ENCODE measurements around the gene LENG8. TPM values are rescaled to one million over a fixed set of nuclear protein-coding genes. Genes with fewer than 3 reads are reported as not detected.
A peak's percentile ranks its signal among the peaks of the same experiment; 100 is the strongest.

The LENG8 gene
- total and polyA plus RNA-seq, 2 of the 13 experiments (the other 11 are each of a cell fraction or from before 2014, with no cell fraction given) = 14.3 to 41.9 TPM

DNA sequence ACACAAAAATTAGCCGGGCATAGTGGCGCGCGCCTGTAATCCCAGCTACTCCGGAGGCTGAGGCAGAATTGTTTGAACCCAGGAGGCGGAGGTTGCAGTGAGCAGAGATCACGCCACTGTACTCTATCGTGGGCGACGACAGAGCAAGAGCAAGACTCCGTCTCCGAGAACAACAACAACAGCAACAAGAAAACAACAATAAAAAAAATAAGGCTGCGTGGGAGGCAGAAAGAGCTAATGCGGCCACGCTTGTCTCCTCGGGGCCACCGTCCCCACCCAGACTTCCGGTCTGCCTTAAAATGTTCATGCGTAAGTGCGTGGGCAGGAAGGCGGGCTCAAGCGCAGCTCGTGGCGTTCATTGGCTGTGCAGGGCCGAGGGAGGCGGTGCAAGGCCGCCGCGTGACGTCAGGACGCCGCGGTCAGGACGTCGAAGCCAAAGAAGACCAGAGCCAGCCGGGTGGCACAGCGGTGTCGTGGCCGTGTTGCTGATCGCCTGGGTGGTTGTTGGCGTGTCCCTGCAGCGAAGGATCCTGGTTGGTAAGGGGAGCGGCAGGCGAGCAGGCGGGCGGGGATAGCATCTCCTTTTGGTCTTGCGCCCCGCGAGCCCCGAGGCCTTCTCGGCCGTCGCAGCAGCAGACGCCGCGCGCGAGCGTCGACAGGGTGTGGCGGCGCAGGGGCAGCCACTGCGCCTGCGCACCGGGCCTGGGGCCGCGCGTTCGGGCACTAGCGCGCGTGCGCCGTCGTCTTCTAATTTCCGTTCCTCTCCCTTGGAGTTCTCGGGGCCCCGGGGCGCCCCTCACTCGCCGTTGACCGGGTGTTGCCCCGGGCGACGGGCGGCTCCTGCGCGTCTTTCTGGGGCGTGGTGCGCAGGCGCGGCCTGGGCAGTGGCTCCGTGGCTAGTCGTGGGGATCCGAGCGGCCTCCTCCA, at the start of gene LENG8 (continued):
- TF ChIP-seq, protein P1, sequence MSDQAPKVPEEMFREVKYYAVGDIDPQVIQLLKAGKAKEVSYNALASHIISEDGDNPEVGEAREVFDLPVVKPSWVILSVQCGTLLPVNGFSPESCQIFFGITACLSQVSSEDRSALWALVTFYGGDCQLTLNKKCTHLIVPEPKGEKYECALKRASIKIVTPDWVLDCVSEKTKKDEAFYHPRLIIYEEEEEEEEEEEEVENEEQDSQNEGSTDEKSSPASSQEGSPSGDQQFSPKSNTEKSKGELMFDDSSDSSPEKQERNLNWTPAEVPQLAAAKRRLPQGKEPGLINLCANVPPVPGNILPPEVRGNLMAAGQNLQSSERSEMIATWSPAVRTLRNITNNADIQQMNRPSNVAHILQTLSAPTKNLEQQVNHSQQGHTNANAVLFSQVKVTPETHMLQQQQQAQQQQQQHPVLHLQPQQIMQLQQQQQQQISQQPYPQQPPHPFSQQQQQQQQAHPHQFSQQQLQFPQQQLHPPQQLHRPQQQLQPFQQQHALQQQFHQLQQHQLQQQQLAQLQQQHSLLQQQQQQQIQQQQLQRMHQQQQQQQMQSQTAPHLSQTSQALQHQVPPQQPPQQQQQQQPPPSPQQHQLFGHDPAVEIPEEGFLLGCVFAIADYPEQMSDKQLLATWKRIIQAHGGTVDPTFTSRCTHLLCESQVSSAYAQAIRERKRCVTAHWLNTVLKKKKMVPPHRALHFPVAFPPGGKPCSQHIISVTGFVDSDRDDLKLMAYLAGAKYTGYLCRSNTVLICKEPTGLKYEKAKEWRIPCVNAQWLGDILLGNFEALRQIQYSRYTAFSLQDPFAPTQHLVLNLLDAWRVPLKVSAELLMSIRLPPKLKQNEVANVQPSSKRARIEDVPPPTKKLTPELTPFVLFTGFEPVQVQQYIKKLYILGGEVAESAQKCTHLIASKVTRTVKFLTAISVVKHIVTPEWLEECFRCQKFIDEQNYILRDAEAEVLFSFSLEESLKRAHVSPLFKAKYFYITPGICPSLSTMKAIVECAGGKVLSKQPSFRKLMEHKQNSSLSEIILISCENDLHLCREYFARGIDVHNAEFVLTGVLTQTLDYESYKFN (CRISPR knock-in tag; conservative IDR thresholded peaks at IDR 0.05) = 0 out of 2 replicates have a peak, but pooled peaks have one; percentile 39
- peak; percentile 66; the same call in 1 of the 2 replicates for TF ChIP-seq ZNF589 (CRISPR knock-in tag; conservative IDR thresholded peaks at IDR 0.05)
- peak; percentile 99 for TF ChIP-seq CREB1 (IDR thresholded peaks at IDR 0.05)
- TF ChIP-seq CREB1 (CRISPR knock-in tag; IDR thresholded peaks at IDR 0.05) = peak; percentile 94
- TF ChIP-seq ZSCAN21 (CRISPR knock-in tag; IDR thresholded peaks at IDR 0.05; ENCODE audit: borderline replicate concordance) = peak; percentile 87; the same call in 1 of the 2 replicates
- TF ChIP-seq ZNF850 (CRISPR knock-in tag; conservative IDR thresholded peaks at IDR 0.05) = no peak
- TF ChIP-seq SP1 (IDR thresholded peaks at IDR 0.05) = no peak
- TF ChIP-seq SP1 (CRISPR knock-in tag; IDR thresholded peaks at IDR 0.05) = peak; percentile 87
- TF ChIP-seq TEAD3 (CRISPR knock-in tag; optimal IDR thresholded peaks at IDR 0.05; ENCODE audit: borderline replicate concordance) = peak; percentile 65
- TF ChIP-seq ZNF225 (CRISPR knock-in tag; IDR thresholded peaks at IDR 0.05) = peak; percentile 94; the same call in 1 of the 2 replicates
- TF ChIP-seq, protein P2, sequence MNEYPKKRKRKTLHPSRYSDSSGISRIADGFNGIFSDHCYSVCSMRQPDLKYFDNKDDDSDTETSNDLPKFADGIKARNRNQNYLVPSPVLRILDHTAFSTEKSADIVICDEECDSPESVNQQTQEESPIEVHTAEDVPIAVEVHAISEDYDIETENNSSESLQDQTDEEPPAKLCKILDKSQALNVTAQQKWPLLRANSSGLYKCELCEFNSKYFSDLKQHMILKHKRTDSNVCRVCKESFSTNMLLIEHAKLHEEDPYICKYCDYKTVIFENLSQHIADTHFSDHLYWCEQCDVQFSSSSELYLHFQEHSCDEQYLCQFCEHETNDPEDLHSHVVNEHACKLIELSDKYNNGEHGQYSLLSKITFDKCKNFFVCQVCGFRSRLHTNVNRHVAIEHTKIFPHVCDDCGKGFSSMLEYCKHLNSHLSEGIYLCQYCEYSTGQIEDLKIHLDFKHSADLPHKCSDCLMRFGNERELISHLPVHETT (CRISPR knock-in tag; conservative IDR thresholded peaks at IDR 0.05) = 0 out of 2 replicates have a peak, but pooled peaks have one; percentile 68
- TF ChIP-seq, protein P3, sequence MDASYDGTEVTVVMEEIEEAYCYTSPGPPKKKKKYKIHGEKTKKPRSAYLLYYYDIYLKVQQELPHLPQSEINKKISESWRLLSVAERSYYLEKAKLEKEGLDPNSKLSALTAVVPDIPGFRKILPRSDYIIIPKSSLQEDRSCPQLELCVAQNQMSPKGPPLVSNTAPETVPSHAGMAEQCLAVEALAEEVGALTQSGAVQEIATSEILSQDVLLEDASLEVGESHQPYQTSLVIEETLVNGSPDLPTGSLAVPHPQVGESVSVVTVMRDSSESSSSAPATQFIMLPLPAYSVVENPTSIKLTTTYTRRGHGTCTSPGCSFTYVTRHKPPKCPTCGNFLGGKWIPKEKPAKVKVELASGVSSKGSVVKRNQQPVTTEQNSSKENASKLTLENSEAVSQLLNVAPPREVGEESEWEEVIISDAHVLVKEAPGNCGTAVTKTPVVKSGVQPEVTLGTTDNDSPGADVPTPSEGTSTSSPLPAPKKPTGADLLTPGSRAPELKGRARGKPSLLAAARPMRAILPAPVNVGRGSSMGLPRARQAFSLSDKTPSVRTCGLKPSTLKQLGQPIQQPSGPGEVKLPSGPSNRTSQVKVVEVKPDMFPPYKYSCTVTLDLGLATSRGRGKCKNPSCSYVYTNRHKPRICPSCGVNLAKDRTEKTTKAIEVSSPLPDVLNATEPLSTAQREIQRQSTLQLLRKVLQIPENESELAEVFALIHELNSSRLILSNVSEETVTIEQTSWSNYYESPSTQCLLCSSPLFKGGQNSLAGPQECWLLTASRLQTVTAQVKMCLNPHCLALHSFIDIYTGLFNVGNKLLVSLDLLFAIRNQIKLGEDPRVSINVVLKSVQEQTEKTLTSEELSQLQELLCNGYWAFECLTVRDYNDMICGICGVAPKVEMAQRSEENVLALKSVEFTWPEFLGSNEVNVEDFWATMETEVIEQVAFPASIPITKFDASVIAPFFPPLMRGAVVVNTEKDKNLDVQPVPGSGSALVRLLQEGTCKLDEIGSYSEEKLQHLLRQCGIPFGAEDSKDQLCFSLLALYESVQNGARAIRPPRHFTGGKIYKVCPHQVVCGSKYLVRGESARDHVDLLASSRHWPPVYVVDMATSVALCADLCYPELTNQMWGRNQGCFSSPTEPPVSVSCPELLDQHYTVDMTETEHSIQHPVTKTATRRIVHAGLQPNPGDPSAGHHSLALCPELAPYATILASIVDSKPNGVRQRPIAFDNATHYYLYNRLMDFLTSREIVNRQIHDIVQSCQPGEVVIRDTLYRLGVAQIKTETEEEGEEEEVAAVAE (CRISPR knock-in tag; IDR thresholded peaks at IDR 0.05; ENCODE audit: borderline replicate concordance) = peak; percentile 83; the same call in 1 of the 2 replicates
- TF ChIP-seq ZNF367 (CRISPR knock-in tag; IDR thresholded peaks at IDR 0.05; ENCODE audit: borderline replicate concordance) = 0 out of 2 replicates have a peak, but pooled peaks have one; percentile 28
- peak; percentile 90 for TF ChIP-seq YEATS2 (CRISPR knock-in tag; IDR thresholded peaks at IDR 0.05; ENCODE audit: borderline replicate concordance)
- TF ChIP-seq, protein P4, sequence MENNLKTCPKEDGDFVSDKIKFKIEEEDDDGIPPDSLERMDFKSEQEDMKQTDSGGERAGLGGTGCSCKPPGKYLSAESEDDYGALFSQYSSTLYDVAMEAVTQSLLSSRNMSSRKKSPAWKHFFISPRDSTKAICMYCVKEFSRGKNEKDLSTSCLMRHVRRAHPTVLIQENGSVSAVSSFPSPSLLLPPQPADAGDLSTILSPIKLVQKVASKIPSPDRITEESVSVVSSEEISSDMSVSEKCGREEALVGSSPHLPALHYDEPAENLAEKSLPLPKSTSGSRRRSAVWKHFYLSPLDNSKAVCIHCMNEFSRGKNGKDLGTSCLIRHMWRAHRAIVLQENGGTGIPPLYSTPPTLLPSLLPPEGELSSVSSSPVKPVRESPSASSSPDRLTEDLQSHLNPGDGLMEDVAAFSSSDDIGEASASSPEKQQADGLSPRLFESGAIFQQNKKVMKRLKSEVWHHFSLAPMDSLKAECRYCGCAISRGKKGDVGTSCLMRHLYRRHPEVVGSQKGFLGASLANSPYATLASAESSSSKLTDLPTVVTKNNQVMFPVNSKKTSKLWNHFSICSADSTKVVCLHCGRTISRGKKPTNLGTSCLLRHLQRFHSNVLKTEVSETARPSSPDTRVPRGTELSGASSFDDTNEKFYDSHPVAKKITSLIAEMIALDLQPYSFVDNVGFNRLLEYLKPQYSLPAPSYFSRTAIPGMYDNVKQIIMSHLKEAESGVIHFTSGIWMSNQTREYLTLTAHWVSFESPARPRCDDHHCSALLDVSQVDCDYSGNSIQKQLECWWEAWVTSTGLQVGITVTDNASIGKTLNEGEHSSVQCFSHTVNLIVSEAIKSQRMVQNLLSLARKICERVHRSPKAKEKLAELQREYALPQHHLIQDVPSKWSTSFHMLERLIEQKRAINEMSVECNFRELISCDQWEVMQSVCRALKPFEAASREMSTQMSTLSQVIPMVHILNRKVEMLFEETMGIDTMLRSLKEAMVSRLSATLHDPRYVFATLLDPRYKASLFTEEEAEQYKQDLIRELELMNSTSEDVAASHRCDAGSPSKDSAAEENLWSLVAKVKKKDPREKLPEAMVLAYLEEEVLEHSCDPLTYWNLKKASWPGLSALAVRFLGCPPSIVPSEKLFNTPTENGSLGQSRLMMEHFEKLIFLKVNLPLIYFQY (CRISPR knock-in tag; IDR thresholded peaks at IDR 0.05; ENCODE audit: borderline replicate concordance) = no peak

Measured in HepG2 (cell line).